Measurements from ENCODE around the gene TFDP3. TPM values are rescaled to one million over a fixed set of nuclear protein-coding genes. Genes with fewer than 3 reads are reported as not detected.

TFDP3 gene
- not detected for total RNA-seq
- long read RNA-seq, result 0 reads

- H3K4me3 ChIP-seq, result no peak within 1 kb of the TSS
- no peaks in the 10 kb centered on the region for H3K27me3 ChIP-seq (ENCODE audit: low read depth)
- H3K4me1 ChIP-seq, result no peaks in the 10 kb centered on the region
- intact Hi-C loops (cut with micrococcal nuclease), result no loop called here
- TF ChIP-seq CTCF (IDR thresholded peaks at IDR 0.05; ENCODE audit: borderline replicate concordance), result no peak
- H3K27ac ChIP-seq (replicated peaks), result no peak within 1 kb of the TSS
- DNase-seq, result no peak
- no peaks in the 10 kb centered on the region for H3K36me3 ChIP-seq
- no peaks in the 10 kb centered on the region for H3K9me3 ChIP-seq (replicated peaks)
These were observed at the start of gene TFDP3 for GRCh38 chrX:133218329-133218728. Gene TFDP3 (minus strand): TSS chrX:133218354. CDS start chrX:133218259, 95 bp downstream.

GRCh38 chrX:133267621-133268020, 49.5 kb upstream of the TFDP3 start:
- DNase-seq, result no peak
- TF ChIP-seq CTCF (IDR thresholded peaks at IDR 0.05; ENCODE audit: borderline replicate concordance), result no peak
- no peaks in the 10 kb centered on the region for H3K27me3 ChIP-seq (ENCODE audit: low read depth)
- H3K27ac ChIP-seq (replicated peaks), result no peak overlapping the region
- H3K4me1 ChIP-seq, result no peaks in the 10 kb centered on the region
- no peaks in the 10 kb centered on the region for H3K36me3 ChIP-seq
- intact Hi-C loops (cut with micrococcal nuclease), result no loop called here
- H3K4me3 ChIP-seq, result no peak overlapping the region
- no peaks in the 10 kb centered on the region for H3K9me3 ChIP-seq (replicated peaks)

- no peaks in the 10 kb centered on the region for H3K9me3 ChIP-seq (replicated peaks)
These were observed 47.2 kb upstream of the TFDP3 start for GRCh38 chrX:133265331-133265730.

GRCh38 chrX:133258481-133258880, 40.3 kb upstream of the TFDP3 start:
- intact Hi-C loops (cut with micrococcal nuclease), result no loop called here
- no peak overlapping the region for H3K4me3 ChIP-seq
- no peak for TF ChIP-seq CTCF (IDR thresholded peaks at IDR 0.05; ENCODE audit: borderline replicate concordance)
- no peaks in the 10 kb centered on the region for H3K27me3 ChIP-seq (ENCODE audit: low read depth)
- no peaks in the 10 kb centered on the region for H3K9me3 ChIP-seq (replicated peaks)
- DNase-seq, result no peak
- H3K36me3 ChIP-seq, result no peaks in the 10 kb centered on the region
- no peak overlapping the region for H3K27ac ChIP-seq (replicated peaks)
- H3K4me1 ChIP-seq, result no peaks in the 10 kb centered on the region

More at GRCh38 chrX:133265331-133265730, 47.2 kb upstream of the TFDP3 start:
- Histone ChIP-seq H3K27ac (replicated peaks) (no peak overlapping the region), H3K4me3 (no peak overlapping the region), H3K36me3 (no peaks in the 10 kb centered on the region), H3K4me1 (no peaks in the 10 kb centered on the region), H3K27me3 (ENCODE audit: low read depth) (no peaks in the 10 kb centered on the region)
- TF ChIP-seq CTCF (IDR thresholded peaks at IDR 0.05; ENCODE audit: borderline replicate concordance), result no peak
- no peak for DNase-seq
- intact Hi-C loops (cut with micrococcal nuclease), result no loop called here

- TF ChIP-seq CTCF (IDR thresholded peaks at IDR 0.05; ENCODE audit: borderline replicate concordance), result no peak
- Histone ChIP-seq H3K4me3 (no peak overlapping the region), H3K27me3 (ENCODE audit: low read depth) (no peaks in the 10 kb centered on the region), H3K27ac (replicated peaks) (no peak overlapping the region), H3K9me3 (replicated peaks) (no peaks in the 10 kb centered on the region), H3K4me1 (no peaks in the 10 kb centered on the region), H3K36me3 (no peaks in the 10 kb centered on the region)
- DNase-seq, result no peak
- intact Hi-C loops (cut with micrococcal nuclease), result no loop called here
These were observed 36.5 kb upstream of the TFDP3 start for GRCh38 chrX:133254666-133255065.

GRCh38 chrX:133251204-133251603, 33.0 kb upstream of the TFDP3 start:
- no peak for DNase-seq
- Histone ChIP-seq H3K4me1 (no peaks in the 10 kb centered on the region), H3K36me3 (no peaks in the 10 kb centered on the region), H3K4me3 (no peak overlapping the region), H3K27me3 (ENCODE audit: low read depth) (no peaks in the 10 kb centered on the region), H3K9me3 (replicated peaks) (peaks cover 13% of the 10 kb centered on the region), H3K27ac (replicated peaks) (no peak overlapping the region)
- TF ChIP-seq CTCF (IDR thresholded peaks at IDR 0.05; ENCODE audit: borderline replicate concordance), result no peak
- intact Hi-C loops (cut with micrococcal nuclease), result no loop called here
